Uterine smooth muscle cell (primary cell): ENCODE measurements around the gene BRINP1. TPM values are rescaled to one million over a fixed set of nuclear protein-coding genes. Genes with fewer than 3 reads are reported as not detected.

Experiments used
- total RNA-seq: library from RNA; depleted of rRNA; stranded (reverse); fragments of >200 nt; gene quantifications from 2 replicates; pipeline ENCODE4 v1.2.3, GENCODE V29; 2014

The BRINP1 gene, protein sequence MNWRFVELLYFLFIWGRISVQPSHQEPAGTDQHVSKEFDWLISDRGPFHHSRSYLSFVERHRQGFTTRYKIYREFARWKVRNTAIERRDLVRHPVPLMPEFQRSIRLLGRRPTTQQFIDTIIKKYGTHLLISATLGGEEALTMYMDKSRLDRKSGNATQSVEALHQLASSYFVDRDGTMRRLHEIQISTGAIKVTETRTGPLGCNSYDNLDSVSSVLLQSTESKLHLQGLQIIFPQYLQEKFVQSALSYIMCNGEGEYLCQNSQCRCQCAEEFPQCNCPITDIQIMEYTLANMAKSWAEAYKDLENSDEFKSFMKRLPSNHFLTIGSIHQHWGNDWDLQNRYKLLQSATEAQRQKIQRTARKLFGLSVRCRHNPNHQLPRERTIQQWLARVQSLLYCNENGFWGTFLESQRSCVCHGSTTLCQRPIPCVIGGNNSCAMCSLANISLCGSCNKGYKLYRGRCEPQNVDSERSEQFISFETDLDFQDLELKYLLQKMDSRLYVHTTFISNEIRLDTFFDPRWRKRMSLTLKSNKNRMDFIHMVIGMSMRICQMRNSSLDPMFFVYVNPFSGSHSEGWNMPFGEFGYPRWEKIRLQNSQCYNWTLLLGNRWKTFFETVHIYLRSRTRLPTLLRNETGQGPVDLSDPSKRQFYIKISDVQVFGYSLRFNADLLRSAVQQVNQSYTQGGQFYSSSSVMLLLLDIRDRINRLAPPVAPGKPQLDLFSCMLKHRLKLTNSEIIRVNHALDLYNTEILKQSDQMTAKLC
- 2.3 and 4.0 TPM in 2 replicates for total RNA-seq

DNA sequence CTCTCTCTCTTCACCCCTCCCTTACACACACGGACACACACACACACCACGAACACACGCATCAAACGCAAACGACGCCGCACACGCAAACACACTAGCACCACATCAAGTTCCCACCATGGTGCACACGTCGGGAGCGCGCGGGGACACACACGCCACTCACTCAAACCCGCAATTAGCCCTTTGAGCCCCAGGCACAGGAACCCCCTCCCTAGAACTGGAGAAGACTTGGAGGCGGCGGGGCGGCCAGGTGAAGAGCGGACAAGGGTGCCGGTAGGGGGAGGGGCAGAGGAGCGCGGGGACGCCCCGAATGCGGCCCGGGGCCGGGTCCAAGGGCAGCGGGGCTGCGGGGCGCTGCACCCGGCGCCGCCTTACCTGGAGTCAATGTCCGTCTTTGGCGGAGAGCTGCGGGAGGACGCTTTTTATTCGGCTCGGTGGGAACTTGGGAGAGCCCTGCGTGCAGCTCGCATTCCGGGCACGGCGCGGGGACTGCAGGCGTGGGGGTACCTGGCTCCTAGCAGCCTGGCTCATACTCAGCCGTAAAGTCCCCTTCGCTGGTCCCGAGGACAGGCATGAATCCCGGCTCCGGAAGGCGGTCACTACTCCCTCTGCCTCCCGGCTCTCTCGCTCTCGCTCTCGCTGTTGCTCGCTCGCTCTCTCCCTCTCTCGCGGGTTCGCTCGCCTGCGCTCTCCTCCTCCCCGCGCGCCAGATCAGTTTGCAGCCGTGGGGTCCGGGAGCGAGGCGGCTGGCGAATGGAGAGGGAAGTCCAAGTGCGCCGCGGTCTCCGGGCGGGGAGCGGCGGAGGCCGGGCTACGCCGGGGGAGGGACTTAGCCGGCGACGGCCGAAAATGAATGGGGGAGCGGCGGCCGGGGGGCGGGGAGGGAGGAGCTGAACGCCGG, at the start of gene BRINP1:
Gene BRINP1, minus strand, starts transcription at position 755 of the 901 bp plus-strand sequence. CDS start 56,080 bp downstream, outside the sequence.

